RKO (cell line): ENCODE data around the gene SLA2.
A peak's percentile ranks its signal among the peaks of the same experiment; 100 is the strongest.
"Not testable (repeated sequence)": the region's sequence is repeated elsewhere in the genome, so short reads cannot be mapped to it uniquely, and the experiment has no call there.

Experiments used
- DNase-seq: peaks from one replicate; pipeline ENCODE4 v3.0.0-alpha.2; 2016; ENCODE audit warnings: low spot score

Gene SLA2

GRCh38 chr20:36645998-36646397, at the start of gene SLA2:
Gene SLA2, minus strand, starts transcription at chr20:36646196. Its CDS starts 4,861 bp downstream, at chr20:36641335.
- no peak for DNase-seq

GRCh38 chr20:36695467-36695866, 49.5 kb upstream of the SLA2 start:
- DNase-seq, result not testable (repeated sequence)

GRCh38 chr20:36688630-36689029, 42.6 kb upstream of the SLA2 start:
- DNase-seq, result no peak

- DNase-seq, result no peak
Measured at GRCh38 chr20:36687850-36688249, 41.9 kb upstream of the SLA2 start.

- DNase-seq, result no peak
Measured at GRCh38 chr20:36686944-36687343, 40.9 kb upstream of the SLA2 start.

GRCh38 chr20:36686504-36686903, 40.5 kb upstream of the SLA2 start:
- no peak for DNase-seq

- no peak for DNase-seq
Measured at GRCh38 chr20:36684747-36685146, 38.8 kb upstream of the SLA2 start.

- no peak for DNase-seq
Measured at GRCh38 chr20:36682311-36682710, 36.3 kb upstream of the SLA2 start.

- DNase-seq, result no peak
Measured at GRCh38 chr20:36677422-36677771, 31.4 kb upstream of the SLA2 start.

GRCh38 chr20:36676701-36677421, 30.9 kb upstream of the SLA2 start:
- no peak for DNase-seq

- DNase-seq, result not testable (repeated sequence)
Measured at GRCh38 chr20:36675545-36675944, 29.5 kb upstream of the SLA2 start.

GRCh38 chr20:36672991-36673390, 27.0 kb upstream of the SLA2 start:
- DNase-seq, result no peak

- no peak for DNase-seq
Measured at GRCh38 chr20:36670665-36671357, 24.8 kb upstream of the SLA2 start.

- DNase-seq, result peak; percentile 65
Measured at GRCh38 chr20:36666181-36666740, 20.3 kb upstream of the SLA2 start.

- DNase-seq, result no peak
Measured at GRCh38 chr20:36663031-36663430, 17.0 kb upstream of the SLA2 start.

- no peak for DNase-seq
Measured at GRCh38 chr20:36658300-36658699, 12.3 kb upstream of the SLA2 start.

- no peak for DNase-seq
Measured at GRCh38 chr20:36656733-36657132, 10.7 kb upstream of the SLA2 start.

GRCh38 chr20:36655004-36655403, 9.0 kb upstream of the SLA2 start:
- no peak for DNase-seq

- DNase-seq, result no peak
Measured at GRCh38 chr20:36654506-36654905, 8.5 kb upstream of the SLA2 start.

- DNase-seq, result no peak
Measured at GRCh38 chr20:36653456-36653855, 7.5 kb upstream of the SLA2 start.

GRCh38 chr20:36647196-36648121, 1.5 kb upstream of the SLA2 start:
- DNase-seq, result no peak

GRCh38 chr20:36646678-36647077, 682 bp upstream of the SLA2 start:
- DNase-seq, result no peak
